HG03342 (cell line): ENCODE data around the gene LAPTM4A.

ENCODE experiments used
- ATAC-seq: cut with Tn5 transposase; IDR thresholded peaks from one replicate; pipeline ENCODE4 v1.9.1; 2021; ENCODE audit warnings: mild to moderate bottlenecking, moderate library complexity; ENCODE audit not compliant: unreplicated experiment

LAPTM4A gene

DNA sequence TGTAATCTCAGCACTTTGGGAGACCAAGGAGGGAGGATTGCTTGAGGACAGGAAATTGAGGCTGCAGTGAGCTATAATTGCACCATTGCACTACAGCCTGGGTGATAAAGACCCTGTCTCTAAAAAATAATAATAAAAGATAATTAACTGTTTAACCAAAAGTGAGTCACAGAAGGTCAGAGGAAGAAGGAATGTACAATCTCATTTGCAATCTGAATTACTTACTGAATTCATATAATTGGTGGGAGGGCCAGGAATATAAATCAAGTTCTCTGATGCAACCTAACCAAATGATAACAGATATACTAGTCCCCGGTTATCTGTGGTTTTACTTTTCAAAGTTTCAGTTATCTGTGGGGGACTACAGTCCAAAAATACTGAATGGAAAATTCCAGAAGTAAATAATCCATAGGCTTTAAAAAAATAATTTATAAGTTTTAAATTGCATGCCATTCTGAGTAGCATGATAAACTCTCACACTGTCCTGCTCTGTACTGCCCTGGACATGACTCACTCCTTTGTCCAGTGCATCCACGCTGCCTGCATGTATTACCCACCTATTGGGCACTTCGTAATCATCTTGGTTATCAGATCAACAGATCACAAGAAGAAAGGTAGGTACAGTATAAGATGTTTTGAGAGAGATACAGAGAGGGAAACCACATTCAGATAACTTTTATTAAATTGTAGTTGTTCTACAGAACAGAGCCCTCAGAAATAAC is 26.2 kb downstream of the LAPTM4A start:
- ATAC-seq = no peak

DNA sequence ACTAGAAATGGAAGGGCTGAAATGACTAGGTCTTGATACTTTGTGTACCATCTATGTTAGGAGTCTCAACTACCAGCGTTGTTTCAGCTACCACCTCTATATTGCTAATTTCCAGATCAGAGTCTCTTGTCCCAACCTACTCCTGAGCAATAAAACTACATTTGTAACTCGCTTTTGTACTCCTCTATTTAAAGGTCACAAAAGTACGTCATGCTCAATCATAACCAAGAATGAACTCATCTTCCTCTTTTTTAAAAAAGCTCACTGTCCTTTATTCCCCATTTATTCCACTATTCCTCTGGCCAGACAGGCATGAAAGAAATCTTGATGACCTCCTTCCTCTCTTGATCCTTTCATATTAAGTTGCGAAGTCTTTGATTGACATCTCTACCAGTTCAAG is 27.7 kb downstream of the LAPTM4A start:
- no peak for ATAC-seq

DNA sequence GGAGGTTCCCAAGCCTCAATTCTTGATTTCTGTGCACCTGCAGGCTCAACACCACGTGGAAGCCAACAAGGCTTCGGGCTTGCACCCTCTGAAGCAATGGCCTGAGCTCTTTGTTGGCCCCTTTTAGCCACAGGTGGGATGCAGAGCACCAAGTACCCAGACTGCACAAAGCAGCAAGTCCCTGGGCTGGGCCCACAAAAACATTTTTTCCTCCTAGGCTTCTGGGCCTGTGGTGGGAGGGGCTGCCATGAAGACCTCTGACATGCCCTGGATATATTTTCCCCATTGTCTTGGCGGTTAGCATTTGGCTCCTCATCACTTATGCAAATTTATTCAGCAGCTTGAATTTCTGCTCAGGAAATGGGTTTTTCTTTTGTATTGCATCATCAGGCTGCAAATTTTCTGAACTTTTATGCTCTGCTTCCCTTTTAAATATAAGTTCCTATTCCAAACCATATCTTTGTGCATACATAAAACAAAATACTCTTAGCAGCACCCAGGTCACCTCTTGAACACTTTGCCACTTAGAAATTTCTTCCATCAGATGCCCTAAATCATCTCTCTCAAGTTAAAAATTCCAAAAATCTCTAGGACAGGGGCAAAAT is 29.9 kb downstream of the LAPTM4A start:
- no peak for ATAC-seq

DNA sequence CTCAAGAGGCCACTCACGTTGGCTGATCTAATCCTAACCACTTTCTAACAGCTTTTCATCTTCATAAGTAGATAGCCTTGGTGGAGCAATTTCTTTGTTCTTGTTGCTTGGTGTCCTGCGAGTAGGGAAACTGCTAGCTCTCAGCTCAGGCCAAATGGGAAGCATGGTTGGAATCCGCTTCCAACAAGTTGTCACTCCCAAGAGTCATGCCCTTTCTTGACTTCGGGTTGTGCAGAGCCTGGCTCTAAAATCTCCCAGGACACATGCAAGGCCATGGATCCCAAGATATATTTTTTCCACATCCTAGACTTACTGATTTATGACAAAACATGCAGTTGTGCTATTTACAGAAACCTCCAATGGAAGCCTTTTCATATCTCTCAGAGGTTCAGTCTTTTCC is 31.7 kb downstream of the LAPTM4A start:
- no peak for ATAC-seq

DNA sequence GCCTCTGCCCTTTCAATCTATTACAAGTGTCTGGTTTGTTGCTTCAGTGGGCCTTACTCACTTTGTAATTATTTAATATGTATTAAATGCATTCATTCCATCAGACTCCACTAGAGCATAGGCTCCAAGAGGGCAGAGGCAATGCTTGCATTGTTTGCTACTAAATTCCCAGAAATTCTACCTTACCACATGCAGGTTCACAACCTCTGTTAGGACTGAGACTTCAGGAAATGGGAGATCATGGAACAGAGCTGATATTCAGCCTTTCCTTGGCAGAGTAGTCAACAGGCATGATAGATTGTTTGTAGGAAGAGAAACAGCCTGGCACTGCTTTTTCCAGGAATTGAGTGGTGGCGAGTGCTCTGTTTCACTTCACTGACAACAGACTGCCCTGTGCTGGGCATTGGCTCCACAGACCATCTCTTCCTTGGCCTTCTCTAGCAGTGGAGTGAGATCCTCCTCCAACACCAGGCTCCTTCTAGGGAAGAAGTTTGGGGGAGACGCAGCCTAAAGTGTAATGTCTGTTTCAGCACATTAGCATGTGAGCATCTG is 32.8 kb downstream of the LAPTM4A start:
- no peak for ATAC-seq

DNA sequence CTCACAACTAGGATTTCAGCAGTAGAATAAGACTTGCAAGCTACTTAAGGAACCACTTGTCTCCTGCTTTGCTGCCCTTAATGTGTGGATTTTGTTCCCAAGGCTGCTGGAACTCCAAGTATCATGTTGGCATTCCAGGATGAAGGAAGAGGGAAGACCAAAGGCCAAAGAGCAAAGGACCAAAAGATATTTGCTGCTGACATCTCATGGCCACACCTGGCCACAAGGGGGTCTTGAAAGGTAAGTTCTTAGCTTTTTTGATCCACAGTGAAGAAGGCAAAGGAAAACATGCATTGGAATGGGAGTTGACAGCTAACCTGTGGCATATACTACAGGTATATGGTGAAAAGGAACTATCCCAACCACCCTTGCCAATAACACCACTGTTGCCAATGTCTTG is 35.1 kb downstream of the LAPTM4A start:
- ATAC-seq = no peak

DNA sequence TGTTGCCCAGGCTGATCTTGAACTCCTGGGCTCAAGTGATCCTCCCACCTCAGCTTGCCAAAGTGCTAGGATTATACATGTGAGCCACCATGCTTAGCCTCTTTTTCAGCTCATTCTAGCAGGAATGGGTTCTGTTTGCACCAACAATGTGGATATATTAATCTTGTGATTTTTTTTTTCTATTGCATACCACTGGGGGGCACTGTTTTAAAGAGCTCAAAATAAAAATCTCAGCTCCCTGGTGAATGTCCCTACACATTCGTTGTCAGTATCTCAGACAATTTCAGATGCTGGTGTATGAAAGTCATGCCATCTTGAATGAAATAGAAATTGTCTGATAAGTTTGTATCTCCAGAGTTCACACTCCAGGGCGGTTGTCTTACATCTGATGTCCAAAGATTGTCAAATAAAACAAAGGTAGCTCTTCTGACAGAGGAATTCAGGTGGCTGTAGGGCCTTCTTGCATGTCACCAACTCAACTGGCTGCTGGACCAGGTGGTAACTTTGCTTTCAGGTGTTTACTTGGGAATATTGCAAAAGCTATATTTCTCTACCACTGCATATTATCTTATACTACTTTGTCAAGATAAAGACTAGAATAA is 35.8 kb downstream of the LAPTM4A start:
- no peak for ATAC-seq

DNA sequence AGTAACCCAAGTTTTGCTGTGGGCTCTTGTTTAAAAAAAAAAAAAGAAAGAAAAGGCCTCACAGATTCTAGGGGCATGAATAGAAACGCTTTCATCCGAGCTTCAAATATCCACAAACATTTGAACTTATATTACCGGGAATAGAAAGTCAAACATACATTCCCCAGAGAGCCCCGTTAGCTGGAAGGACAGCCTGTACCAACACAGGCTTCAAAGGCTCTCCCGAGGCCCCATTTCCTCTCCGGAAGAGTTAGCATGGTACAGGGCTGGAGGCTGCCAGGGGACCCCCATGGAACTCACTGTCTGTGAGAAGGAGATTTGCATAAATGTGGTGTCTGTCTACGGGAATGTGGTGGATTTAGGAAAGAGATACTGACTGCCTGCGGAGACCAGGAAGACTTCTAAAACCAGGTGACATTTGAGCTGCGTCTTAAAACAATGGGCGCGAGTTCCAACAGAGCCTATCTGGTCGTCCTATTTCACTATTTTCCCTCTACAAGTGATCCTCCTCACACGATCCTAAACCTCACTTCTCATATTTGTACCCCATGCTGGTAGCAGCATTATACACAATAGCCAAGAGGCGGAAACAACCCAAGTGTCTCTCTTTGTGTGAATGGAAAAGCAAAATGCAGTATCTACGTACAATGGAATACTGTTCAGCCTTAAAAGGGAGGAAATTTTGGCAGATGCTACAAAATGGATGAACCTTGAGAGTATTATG is 38.1 kb downstream of the LAPTM4A start:
- no peak for ATAC-seq

DNA sequence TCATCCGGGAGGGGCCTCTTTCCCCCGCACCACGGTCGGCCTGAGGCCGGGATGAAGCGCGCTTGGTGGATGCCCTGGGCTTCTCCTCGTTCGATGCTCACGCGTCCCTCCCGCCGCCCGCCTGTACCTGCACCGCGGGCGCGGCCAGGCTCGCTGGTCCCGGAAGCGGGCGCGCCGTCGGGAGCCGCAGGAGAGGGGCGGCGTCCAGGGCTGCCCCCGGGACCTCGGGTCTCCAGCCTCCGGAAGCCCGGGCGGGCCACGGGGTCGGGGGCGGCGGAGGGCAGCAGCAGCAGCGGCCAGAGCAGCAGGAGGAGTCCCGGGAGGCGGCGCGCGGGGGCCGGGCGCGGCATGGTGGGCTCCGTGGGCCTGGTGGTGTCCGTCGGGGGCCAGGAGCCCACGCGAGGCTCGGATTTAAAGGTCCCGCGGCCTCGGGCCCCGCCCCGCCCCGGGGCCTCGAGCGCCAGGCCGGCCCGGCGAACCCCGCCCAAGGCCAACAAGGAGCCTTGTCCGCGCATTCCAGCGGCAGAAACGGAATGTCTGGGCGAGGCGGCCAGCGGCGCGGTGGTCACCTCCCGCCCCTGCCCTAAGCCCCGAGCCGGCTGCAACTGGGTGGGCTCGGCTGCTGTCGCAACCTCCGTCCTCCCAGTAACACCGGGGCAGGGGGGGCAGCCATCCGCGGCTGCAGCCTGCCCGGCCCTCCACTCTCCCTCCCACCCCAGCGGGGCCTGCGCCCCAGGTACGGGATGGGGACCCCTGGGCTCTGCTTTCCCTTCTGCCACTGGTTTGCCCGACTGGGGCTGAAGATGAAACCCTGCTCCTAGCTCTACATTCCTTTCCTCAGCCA is 38.9 kb downstream of the LAPTM4A start, which contains the start of gene MATN3:
Gene MATN3, minus strand, starts transcription at position 387 of the 844 bp plus-strand sequence. Its CDS starts 37 bp downstream, at position 350.
- no peak for ATAC-seq

DNA sequence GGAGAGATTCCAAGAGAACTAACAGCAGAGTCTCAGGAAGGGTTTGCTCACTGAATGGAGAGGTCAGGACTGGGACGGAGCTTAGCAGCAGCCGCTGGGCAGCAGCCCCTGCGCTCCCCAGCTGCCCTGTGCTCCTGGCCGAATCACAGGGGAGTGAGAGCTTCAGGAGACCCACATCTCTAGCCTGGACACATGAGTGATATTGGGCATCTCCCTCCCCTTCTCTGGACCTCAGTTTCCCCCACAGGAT is 39.5 kb downstream of the LAPTM4A start:
- ATAC-seq = no peak

DNA sequence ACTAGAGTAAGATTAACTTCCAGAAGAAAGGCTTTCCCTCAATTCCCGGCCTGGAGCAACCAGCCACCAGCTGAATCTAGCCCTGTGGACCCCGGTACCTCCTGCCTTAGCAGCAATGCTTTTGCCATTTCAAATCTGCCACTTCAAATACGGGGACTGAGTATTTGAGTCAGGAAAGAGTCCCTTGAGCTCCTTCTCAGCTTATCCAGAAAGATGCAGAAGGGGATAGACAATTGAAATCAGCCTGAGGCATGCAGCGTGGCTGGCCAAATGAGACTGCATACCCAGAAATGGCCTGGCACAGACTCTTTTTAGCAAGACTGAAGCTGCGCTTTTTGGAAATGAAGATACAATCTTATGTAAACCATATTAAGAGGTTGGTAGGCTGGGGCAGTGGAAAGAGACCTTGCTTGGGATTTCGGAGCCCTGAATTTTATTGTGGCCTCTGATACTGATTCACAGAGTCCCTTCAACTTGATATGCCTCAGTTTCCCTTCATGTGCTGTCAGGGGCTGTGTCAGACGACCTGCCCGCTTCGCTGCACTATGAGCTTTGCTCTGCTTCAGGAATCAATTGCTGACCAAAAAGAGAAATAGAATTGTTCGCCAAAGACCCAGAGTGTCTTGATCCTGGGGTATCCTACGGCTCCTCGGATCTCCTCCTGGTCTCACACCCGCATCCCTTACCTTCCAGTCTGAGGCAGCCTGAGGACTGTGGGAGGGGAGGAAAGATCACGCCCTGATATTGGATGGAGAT is 40.0 kb downstream of the LAPTM4A start:
- no peak for ATAC-seq

DNA sequence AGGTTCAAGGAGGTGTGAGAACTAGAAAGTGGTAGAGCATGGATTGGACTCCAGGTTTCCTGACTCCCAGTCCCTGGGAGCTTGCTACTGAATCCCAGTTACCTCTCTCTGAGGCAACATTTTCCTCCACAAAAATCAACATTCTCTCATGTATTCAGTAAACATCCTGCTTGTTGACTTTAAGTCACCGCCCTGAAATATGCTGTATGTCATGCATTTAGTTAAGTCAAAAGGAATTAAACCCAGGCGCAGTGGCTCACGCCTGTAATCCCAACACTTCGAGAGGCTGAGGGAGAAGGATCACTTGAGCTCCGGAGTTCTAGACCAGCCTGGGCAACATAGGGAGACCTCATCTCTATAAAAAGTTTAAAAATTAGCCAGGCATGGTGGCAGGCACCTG is 42.7 kb downstream of the LAPTM4A start:
- ATAC-seq = no peak

DNA sequence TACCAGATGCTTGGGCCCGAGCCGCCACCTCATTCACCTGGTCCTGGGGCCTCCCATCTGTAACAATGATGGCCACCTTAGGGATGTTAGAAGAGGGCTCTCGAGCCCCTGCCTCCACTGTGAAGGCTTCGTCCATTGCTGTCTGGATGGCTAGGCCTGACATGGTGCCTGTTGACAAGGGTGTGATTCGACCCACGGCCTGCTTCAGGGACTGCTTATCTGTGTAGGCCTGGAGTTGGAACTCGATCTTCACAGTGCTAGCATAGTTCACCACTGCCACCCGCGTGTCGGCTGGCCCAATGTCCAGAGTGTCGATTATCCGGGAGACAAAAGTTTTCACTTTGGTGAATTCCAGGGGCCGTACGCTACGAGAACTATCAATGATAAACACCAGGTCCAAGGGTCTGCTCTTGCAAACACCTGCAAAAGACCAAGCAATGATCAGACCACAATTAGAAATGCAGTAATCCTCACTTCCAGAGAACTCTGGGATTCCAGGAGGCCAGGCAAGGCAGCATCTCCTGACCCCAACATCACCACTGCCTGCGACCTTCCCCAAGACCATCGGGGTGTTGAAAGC is 45.4 kb downstream of the LAPTM4A start:
- ATAC-seq = no peak

DNA sequence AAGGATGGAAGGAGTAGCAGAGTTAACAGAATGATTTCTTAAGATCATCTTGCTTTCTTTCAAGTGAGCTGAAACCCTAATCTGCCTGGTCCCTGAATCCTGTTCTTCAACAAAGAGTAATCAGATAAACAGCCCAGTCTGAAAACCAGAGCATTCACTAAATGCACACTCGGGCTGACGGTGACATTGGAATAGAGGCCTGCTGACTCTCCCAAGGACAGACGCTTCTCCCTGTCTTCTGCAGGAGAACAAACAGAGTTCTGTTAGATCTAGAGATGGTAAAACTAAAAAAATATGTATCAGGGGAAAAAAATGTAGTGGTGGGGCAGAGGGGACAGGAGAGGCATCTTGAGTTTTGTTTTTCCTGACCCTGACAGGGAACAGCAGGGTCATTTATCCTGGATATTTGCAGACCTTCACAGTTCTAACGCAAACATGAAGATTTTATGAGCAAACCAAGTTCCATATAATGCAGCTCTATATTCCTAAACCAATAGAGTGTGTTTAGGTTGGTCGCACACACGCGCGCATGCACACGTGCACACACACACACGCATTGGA is 46.3 kb downstream of the LAPTM4A start:
- no peak for ATAC-seq

DNA sequence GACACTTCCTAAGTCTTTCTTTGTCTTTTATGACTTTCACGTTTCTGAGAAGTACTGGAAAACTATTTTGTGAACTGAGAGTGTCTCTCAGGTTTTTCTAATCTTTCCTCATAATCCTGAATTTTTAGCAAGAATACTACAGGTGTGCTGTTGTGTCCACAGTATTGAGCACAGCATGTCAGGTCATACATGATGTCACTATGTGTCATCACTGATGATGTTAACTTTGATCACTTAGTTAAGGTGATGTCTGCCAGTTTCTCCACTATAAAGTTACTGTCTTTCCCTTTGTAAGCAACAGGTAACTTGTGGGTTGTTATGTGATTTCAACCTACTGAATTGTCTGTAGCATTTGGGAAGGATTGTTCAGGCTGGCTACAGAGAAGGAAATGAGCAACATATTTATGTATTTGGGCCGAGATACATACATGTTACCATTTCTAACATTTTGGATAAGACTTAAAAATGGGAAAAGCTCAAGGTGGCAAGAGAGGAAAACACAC is 50.0 kb downstream of the LAPTM4A start:
- ATAC-seq = no peak

DNA sequence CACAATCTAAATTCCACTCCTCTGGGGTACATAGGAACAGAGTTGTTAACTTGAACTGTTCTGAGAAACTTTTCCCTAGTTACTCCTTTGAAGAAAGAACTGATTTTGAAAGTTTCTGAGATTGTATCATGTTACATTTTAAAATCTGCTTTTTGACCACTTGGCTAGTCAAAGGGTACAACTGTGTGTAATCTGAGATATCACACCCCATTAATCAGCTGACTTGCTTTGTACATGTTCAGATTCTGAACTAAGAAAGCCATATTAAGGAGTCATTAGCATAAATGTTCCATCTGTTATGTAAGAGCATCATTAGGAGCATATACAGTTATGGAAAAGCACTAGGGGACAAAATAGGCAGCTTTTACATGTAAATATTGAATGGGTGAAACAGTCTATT is 57.7 kb downstream of the LAPTM4A start:
- no peak for ATAC-seq

DNA sequence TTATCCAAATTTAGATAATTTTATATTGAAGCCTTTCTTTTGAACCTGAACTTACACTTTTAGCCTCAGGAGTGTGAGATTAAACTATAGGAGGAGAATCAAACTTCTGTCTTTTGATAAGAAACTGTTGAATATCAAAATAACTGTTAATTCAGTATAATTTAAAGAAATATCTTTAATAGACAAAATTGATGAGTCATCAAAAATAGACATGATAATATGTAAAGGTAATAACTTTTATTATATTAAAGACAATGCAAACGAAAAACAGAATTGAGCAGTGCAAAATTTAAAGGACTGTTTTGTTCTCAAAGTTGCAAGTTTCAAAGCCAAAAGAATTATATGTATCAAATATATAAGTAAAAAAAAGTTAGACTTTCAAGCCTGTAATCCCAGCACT is 59.5 kb downstream of the LAPTM4A start:
- ATAC-seq = no peak

DNA sequence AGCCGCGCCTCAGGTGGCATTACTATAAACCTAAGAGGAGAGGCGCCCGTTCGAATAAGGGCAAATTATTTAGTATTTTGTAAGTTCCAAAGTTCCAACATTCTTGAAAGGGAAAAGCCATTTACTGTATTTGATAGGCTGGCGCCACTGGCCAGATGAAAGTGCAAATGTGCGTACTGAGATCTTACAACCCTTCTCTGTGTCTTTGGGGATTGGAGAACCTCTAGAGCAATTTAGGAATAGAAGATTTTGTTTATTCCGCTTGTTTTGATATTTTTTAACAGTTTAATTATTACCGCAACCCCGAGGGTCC is 61.1 kb downstream of the LAPTM4A start:
- ATAC-seq = no peak

DNA sequence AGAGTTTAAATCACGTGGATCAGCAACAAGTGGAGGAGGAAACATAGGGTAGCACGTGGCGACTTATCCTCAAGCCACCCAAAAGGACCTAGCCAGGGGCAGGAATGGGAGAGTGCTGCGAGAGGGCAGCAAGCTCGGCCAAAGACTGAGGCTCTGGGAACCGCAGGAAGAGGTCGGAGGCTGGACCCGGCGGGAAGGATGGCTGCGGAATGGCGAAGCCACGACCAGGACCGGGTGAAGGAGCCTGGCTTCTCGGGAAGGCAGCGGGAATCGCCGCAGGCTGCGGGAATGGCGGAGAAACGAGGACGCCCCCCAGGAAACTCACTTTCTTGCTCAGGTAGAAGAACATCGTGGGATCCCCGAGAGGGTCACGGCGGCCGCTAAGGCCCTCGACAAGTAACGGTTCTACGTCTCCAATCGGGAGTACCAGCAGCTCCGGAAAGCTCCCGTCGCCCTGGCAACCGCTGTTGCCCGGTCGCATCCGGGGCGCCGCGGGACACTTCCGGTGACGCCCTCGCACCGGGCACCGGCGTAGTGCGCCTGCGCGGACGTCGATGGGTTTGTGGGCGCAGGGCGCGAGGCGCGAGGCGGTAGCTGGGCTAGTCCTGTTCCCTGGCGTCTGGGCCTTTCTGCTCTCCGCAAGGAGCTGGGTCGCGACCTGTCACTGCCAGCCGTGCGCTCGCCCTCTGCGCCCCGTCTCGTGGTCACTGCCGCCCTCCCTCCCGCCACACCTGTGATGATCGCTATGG is 61.6 kb downstream of the LAPTM4A start, which contains the start of gene WDR35:
Gene WDR35, minus strand, starts transcription at position 439 of the 749 bp plus-strand sequence. Its CDS starts 90 bp downstream, at position 349.
- ATAC-seq = peak; percentile 91
